HG02798 (cell line): Measurements from ENCODE around the gene ATXN1.

Experiments
- ATAC-seq: cut with Tn5 transposase; IDR thresholded peaks from one replicate; pipeline ENCODE4 v1.9.1; 2021; ENCODE audit warnings: mild to moderate bottlenecking; ENCODE audit not compliant: unreplicated experiment, poor library complexity

Gene ATXN1

GRCh38 chr6:16764188-16764950 lies 3.1 kb upstream of the ATXN1 start:
- no peak for ATAC-seq

DNA sequence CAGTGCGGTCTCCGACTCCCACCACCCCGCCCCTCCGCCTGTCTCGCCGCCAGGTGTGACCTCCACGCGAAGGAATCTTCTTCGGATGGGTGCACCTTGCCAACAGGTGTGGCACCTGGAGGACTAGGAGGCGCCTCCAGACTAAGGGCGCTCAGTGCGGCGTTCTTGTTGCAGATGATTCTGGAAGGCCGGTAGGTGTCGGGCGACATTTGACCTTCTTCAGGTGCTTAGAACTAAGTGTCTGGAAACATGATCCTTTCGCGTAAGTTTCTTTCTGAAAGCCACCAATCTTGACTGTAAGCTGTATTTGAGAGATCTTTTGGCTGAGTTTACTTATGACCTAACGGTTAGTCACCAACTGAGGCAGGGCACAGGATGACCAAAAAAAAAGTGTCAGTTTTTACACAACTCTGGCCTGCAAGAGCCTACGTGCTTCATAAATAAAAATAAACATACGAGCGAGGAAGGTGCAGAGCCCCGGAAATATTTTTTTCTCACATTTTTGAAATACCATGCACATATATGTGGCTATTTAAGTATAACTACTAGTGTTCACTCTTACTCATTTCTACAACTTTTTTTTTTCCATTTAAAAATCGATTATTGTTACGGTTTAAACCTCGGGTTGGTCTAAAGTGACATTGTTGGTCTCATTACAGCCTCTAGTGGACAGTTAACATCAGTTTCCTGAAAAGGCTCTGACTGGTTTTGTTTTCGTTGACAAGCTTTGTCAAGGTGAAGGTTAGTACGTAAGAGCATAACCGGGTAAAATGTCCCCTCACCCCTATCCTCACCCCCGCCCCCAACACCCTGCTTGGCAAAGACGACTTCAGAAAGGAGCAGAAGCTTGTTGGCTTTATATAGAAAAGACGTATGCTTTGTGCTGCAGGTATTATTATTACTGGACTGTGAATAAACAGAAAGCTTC lies 1.6 kb upstream of the ATXN1 start:
- ATAC-seq: peak; percentile 37

DNA sequence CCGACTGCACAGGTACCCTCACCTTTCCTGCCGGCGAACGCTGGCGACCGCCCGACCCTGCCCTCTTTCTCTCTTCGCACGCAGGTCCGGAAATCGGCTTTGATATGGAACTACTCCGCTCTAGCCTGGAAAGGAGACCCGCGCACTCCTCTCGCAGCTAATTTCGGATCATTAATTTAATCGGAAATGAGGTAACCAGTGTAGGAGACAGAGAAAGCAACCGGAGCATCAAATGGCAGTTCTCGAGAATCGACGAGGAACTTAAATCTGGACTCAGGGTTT lies 949 bp upstream of the ATXN1 start:
- peak; percentile 1 for ATAC-seq

- peak; percentile 47 for ATAC-seq
These were observed 409 bp upstream of the ATXN1 start for GRCh38 chr6:16761471-16762267.

GRCh38 chr6:16759646-16760515 lies 1.4 kb downstream of the ATXN1 start:
- peak; percentile 52 for ATAC-seq

- no peak for ATAC-seq
These were observed 2.0 kb downstream of the ATXN1 start for GRCh38 chr6:16759181-16759645.

- no peak for ATAC-seq
These were observed 2.9 kb downstream of the ATXN1 start for GRCh38 chr6:16758163-16758975.

GRCh38 chr6:16757332-16757731 lies 3.9 kb downstream of the ATXN1 start:
- no peak for ATAC-seq

DNA sequence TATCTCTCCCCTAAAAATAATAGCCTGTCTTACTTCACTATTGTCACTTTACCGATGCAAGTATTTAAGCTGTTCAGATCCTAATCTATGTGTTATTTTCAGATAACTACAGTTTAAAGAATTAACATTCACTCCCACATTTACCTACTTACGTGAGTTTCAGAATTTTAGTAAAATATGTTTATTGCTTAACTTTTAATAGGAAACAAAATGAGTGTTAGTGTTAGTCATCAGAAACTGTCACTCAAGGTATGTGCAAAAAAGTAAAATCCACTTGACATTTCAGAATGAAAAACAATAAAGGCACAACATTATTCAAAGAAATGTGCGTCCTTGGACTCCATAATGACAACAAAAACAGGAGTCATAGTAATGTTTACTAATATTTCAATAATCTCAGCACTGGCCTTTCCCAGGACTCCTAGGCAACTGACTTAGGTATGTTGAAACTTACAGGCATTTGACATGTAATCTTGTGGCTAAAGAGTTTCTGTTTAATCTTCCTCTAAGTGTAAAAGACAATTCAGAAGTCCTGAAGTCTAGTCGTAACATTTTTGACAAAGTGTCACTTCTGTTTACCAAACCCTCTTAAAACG lies 4.5 kb downstream of the ATXN1 start:
- ATAC-seq: no peak

- ATAC-seq: no peak
These were observed 5.7 kb downstream of the ATXN1 start for GRCh38 chr6:16755544-16755943.

DNA sequence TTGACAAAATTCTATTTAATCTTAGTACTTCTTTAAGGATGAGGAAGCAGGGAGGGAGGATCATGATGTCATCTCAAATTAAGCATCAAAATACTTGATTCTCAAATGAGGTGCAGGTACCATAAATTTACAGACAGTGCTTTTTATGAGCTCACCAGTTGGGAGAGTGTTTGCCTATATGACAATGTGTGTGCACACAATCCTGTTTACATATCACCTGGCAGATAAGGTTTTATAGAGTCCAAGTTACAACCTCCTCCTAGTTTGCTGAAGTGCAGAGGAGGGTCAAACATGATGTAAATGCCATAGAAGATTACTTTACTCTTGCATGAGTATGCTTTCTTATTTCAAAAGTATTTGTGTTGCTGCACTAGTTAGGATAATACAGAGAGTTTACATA lies 6.4 kb downstream of the ATXN1 start:
- ATAC-seq: no peak

GRCh38 chr6:16754274-16754673 lies 7.0 kb downstream of the ATXN1 start:
- no peak for ATAC-seq

DNA sequence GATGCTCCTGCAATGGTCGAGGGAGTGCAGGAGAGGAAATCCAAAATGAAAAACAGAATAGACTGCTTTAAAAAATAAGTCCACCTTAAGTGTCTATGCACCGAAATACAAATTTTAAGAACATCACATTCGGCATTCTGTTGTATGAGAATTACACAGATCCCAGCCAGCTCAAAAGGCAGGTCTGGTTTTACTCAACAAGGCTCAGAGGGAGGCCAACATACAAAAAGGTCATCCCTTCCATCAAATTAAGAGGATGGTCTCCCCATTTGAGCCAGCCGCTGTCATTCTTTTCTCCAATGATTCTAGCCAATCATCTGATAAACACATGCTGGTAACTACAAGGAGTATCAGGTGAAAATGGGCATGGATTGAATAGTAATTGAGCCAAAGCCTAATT lies 7.9 kb downstream of the ATXN1 start:
- ATAC-seq: no peak

DNA sequence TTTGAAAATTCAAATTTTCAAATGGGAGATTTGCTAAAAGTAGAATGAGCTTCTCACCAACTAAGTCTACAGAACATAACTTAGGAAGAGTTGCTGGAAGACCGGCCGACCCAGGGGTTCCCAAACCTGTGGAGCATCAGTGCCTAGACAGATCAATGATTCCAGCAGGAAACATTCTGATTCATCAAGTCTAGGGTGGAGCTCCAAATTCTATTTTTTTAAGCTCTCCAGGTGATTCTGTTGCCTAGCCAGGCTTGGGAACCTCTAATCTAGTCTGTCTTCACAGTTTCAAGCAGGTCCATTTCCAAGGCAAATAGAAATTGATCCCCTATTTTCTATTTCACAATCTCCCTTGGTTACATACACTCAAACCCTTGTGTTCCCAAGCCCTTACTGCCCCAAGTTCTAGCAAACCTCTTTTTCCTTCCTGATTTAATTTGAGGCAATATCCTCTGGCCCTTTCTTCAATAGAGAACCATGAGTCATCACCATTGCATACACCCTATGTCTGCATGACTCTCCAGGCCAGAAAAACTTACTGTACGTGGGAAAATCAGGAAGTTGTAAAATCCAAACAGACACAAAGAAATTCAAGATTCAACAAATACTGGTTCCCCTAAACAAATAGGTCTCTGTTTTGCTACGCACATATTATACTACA lies 8.9 kb downstream of the ATXN1 start:
- no peak for ATAC-seq

- ATAC-seq: no peak
These were observed 9.9 kb downstream of the ATXN1 start for GRCh38 chr6:16751251-16751946.

DNA sequence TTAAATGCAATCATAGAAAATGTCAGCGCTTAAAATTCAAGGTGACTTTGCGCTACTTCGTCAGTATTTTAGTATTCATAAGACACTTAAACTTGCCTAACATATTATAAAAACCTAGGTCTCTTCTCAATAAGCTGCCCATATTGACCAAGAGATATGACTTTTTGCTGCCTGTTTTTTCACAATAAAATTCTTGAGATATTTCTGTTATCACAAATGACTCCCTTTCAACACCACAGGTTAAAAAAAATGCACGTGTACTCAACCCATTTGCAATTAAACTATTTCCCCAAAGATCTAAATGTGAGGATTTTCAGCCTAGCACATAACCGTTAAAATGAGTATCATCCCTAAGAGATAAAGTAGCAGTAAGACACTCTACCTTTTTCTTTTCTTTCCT lies 10.7 kb downstream of the ATXN1 start:
- ATAC-seq: no peak
